ENCODE data around the gene AGAP3. TPM values are rescaled to one million over a fixed set of nuclear protein-coding genes. Genes with fewer than 3 reads are reported as not detected.

Gene AGAP3
- 45.7 TPM for polyA plus RNA-seq (2013, experiment 1 of 2)
- polyA plus RNA-seq (2013, experiment 2 of 2) = 45.5 TPM

- Histone ChIP-seq H3K9me3 (replicated peaks in 1 of 2; ENCODE audit: control insufficient read depth in 2 of 2, insufficient read depth in 1 of 2, low read depth in 1 of 2, low read length in 2 of 2) (no peaks in the 10 kb centered on the region), H3K23ac (ENCODE audit: low read depth, low read length, poor library complexity) (peak within 1 kb of the TSS; percentile 95), H3K27ac (replicated peaks; ENCODE audit: low read length) (peak within 1 kb of the TSS; percentile 95), H2AK5ac (ENCODE audit: low read depth, low read length) (peak within 1 kb of the TSS; percentile 79), H4K91ac (ENCODE audit: low read depth, low read length, poor library complexity) (peak within 1 kb of the TSS; percentile 38), H3K79me1 (ENCODE audit: low read depth, low read length) (peaks cover 16% of the 10 kb centered on the region), H2BK120ac (ENCODE audit: low read depth, low read length) (peak within 1 kb of the TSS; percentile 38), H2BK15ac (ENCODE audit: low read length) (peak within 1 kb of the TSS; percentile 34), H2AFZ (ENCODE audit: low read length) (peak within 1 kb of the TSS; percentile 99), H2BK5ac (ENCODE audit: low read length) (peak within 1 kb of the TSS; percentile 68), H4K8ac (ENCODE audit: low read depth, low read length) (no peak within 1 kb of the TSS), H3K18ac (ENCODE audit: low read length) (peak within 1 kb of the TSS; percentile 99), H3K4me3 (ENCODE audit: low read length in 2 of 2) (peak within 1 kb of the TSS; percentile 90 to 95), H3K36me3 (replicated peaks in 1 of 2; ENCODE audit: control insufficient read depth in 2 of 2, insufficient read depth in 2 of 2, low read length in 2 of 2) (peaks cover 0 to 24% of the 10 kb centered on the region in 2 donors), H3K14ac (ENCODE audit: low read length) (peak within 1 kb of the TSS; percentile 50), H3K4ac (ENCODE audit: low read length) (no peak within 1 kb of the TSS), H3K4me2 (ENCODE audit: insufficient read depth, low read length, poor library complexity, severe bottlenecking) (peak within 1 kb of the TSS; percentile 100), H3K9ac (ENCODE audit: low read depth, low read length, poor library complexity) (peak within 1 kb of the TSS; percentile 97), H3K4me1 (ENCODE audit: control insufficient read depth in 2 of 2, insufficient read depth in 1 of 2, low read depth in 1 of 2, low read length in 2 of 2) (peaks cover 42 to 43% of the 10 kb centered on the region in 2 donors), H3K27me3 (ENCODE audit: control insufficient read depth in 3 of 3, insufficient read depth in 3 of 3, low read depth in 1 of 3, low read length in 3 of 3) (peaks cover 0 to 6% (median 0%) of the 10 kb centered on the region in 3 experiments), H2BK12ac (ENCODE audit: low read length) (no peak within 1 kb of the TSS)
- DNase-seq (ENCODE audit: low spot score) = peak; percentile 85
- no CpG with 5 or more reads among the region's 84 CpGs for WGBS, 2 donors (ENCODE audit: extremely low coverage in 2 of 2, insufficient read length in 2 of 2, insufficient replicate concordance in 1 of 2)
Measured at GRCh38 chr7:151085691-151086620, at the start of gene AGAP3. Gene AGAP3, plus strand, starts transcription at chr7:151086475. Its CDS starts 267 bp downstream, at chr7:151086742.

GRCh38 chr7:151038951-151039849 is 47.1 kb upstream of the AGAP3 start:
- Histone ChIP-seq H3K27me3 (ENCODE audit: control insufficient read depth in 3 of 3, insufficient read depth in 3 of 3, low read depth in 1 of 3, low read length in 3 of 3) (no peaks in the 10 kb centered on the region), H3K18ac (ENCODE audit: low read length) (no peak overlapping the region), H4K8ac (ENCODE audit: low read depth, low read length) (peak overlapping the region; percentile 17), H3K9me3 (replicated peaks in 1 of 2; ENCODE audit: control insufficient read depth in 2 of 2, insufficient read depth in 1 of 2, low read depth in 1 of 2, low read length in 2 of 2) (no peaks in the 10 kb centered on the region), H2BK120ac (ENCODE audit: low read depth, low read length) (no peak overlapping the region), H4K91ac (ENCODE audit: low read depth, low read length, poor library complexity) (no peak overlapping the region), H3K9ac (ENCODE audit: low read depth, low read length, poor library complexity) (no peak overlapping the region), H3K4me2 (ENCODE audit: insufficient read depth, low read length, poor library complexity, severe bottlenecking) (no peak overlapping the region), H2BK5ac (ENCODE audit: low read length) (no peak overlapping the region), H3K4me3 (ENCODE audit: low read length in 2 of 2) (no peak overlapping the region), H3K4ac (ENCODE audit: low read length) (no peak overlapping the region), H3K23ac (ENCODE audit: low read depth, low read length, poor library complexity) (peak overlapping the region; percentile 70), H2AK5ac (ENCODE audit: low read depth, low read length) (no peak overlapping the region), H2AFZ (ENCODE audit: low read length) (peak overlapping the region; percentile 22), H3K36me3 (replicated peaks in 1 of 2; ENCODE audit: control insufficient read depth in 2 of 2, insufficient read depth in 2 of 2, low read length in 2 of 2) (peaks cover 13 to 31% of the 10 kb centered on the region in 2 donors), H3K79me1 (ENCODE audit: low read depth, low read length) (no peaks in the 10 kb centered on the region), H3K14ac (ENCODE audit: low read length) (peak overlapping the region; percentile 71), H3K4me1 (ENCODE audit: control insufficient read depth in 2 of 2, insufficient read depth in 1 of 2, low read depth in 1 of 2, low read length in 2 of 2) (peaks cover 0 to 9% of the 10 kb centered on the region in 2 donors), H3K27ac (replicated peaks; ENCODE audit: low read length) (no peak overlapping the region), H2BK15ac (ENCODE audit: low read length) (no peak overlapping the region), H2BK12ac (ENCODE audit: low read length) (no peak overlapping the region)
- WGBS, 2 donors (ENCODE audit: extremely low coverage in 2 of 2, insufficient read length in 2 of 2, insufficient replicate concordance in 1 of 2) = no CpG with 5 or more reads among the region's 12 CpGs
- no peak for DNase-seq (ENCODE audit: low spot score)

GRCh38 chr7:151039850-151040548 is 46.3 kb upstream of the AGAP3 start:
- H2BK120ac ChIP-seq (ENCODE audit: low read depth, low read length) = no peak overlapping the region
- no peak for DNase-seq (ENCODE audit: low spot score)
- peak overlapping the region; percentile 21 for H3K9ac ChIP-seq (ENCODE audit: low read depth, low read length, poor library complexity)
- no peak overlapping the region for H3K27ac ChIP-seq (replicated peaks; ENCODE audit: low read length)
- H3K4me3 ChIP-seq (ENCODE audit: low read length in 2 of 2) = no peak overlapping the region
- H2BK12ac ChIP-seq (ENCODE audit: low read length) = peak overlapping the region; percentile 10
- H3K18ac ChIP-seq (ENCODE audit: low read length) = no peak overlapping the region
- H3K23ac ChIP-seq (ENCODE audit: low read depth, low read length, poor library complexity) = peak overlapping the region; percentile 73
- no peak overlapping the region for H3K4me2 ChIP-seq (ENCODE audit: insufficient read depth, low read length, poor library complexity, severe bottlenecking)
- no peak overlapping the region for H2AK5ac ChIP-seq (ENCODE audit: low read depth, low read length)
- peaks cover 11 to 23% of the 10 kb centered on the region in 2 donors for H3K36me3 ChIP-seq (replicated peaks in 1 of 2; ENCODE audit: control insufficient read depth in 2 of 2, insufficient read depth in 2 of 2, low read length in 2 of 2)
- H3K27me3 ChIP-seq (ENCODE audit: control insufficient read depth in 3 of 3, insufficient read depth in 3 of 3, low read depth in 1 of 3, low read length in 3 of 3) = no peaks in the 10 kb centered on the region
- H3K14ac ChIP-seq (ENCODE audit: low read length) = no peak overlapping the region
- WGBS, 2 donors (ENCODE audit: extremely low coverage in 2 of 2, insufficient read length in 2 of 2, insufficient replicate concordance in 1 of 2) = no CpG with 5 or more reads among the region's 18 CpGs
- H3K4ac ChIP-seq (ENCODE audit: low read length) = no peak overlapping the region
- no peak overlapping the region for H4K8ac ChIP-seq (ENCODE audit: low read depth, low read length)
- H3K9me3 ChIP-seq (replicated peaks in 1 of 2; ENCODE audit: control insufficient read depth in 2 of 2, insufficient read depth in 1 of 2, low read depth in 1 of 2, low read length in 2 of 2) = no peaks in the 10 kb centered on the region
- H2AFZ ChIP-seq (ENCODE audit: low read length) = no peak overlapping the region
- H2BK15ac ChIP-seq (ENCODE audit: low read length) = no peak overlapping the region
- H3K79me1 ChIP-seq (ENCODE audit: low read depth, low read length) = no peaks in the 10 kb centered on the region
- H4K91ac ChIP-seq (ENCODE audit: low read depth, low read length, poor library complexity) = no peak overlapping the region
- peaks cover 0 to 9% of the 10 kb centered on the region in 2 donors for H3K4me1 ChIP-seq (ENCODE audit: control insufficient read depth in 2 of 2, insufficient read depth in 1 of 2, low read depth in 1 of 2, low read length in 2 of 2)
- no peak overlapping the region for H2BK5ac ChIP-seq (ENCODE audit: low read length)

Measured in neuronal stem cell (in vitro differentiated cells).